ENCODE results near the gene ATG16L2. TPM values are rescaled to one million over a fixed set of nuclear protein-coding genes. Genes with fewer than 3 reads are reported as not detected.
A peak's percentile ranks its signal among the peaks of the same experiment; 100 is the strongest.

Gene ATG16L2
- total and polyA plus RNA-seq, 9 of the 15 experiments (the other 6 are each of a cell fraction or from before 2014, with no cell fraction given), result 0.18 to 11.2 (median 6.2) TPM

DNA sequence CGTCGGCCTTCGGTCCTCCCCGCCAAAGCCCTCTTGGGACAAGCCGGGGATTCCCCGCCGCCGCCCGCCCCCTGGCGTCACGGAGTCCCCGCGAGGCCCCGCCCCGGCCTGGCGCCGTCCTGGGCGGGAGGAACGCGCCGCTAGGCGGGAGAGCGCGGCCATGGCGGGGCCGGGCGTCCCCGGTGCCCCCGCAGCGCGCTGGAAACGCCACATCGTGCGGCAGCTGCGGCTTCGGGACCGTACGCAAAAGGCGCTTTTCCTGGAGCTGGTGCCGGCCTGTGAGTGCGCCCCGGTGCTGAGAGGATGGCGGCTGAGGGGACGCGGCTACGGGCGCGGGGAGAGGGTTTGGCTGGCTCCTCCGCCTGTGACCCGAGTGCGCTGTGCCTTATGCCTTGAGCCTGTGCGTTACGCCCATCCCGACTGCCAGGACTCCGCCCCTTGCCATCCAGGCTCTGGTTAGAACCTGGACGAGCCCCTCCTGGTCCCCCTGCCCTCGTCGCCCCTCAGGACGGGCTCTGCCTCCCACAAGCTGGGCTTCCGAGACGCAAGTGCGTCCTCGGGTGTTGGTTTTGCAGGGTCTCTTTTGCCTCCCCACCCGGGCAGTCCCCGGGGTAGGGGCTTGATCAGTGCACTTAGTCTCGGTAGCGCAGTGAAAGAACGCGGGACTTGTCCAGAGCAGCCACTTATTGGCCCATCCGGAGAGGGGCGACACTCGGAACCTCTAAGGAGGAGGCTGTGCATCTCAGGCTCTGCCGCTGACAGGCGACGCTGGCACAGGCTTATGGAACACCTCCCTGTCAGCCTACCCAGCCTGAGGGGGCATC lies at the start of gene ATG16L2 (continued):
- TF ChIP-seq, protein P1, sequence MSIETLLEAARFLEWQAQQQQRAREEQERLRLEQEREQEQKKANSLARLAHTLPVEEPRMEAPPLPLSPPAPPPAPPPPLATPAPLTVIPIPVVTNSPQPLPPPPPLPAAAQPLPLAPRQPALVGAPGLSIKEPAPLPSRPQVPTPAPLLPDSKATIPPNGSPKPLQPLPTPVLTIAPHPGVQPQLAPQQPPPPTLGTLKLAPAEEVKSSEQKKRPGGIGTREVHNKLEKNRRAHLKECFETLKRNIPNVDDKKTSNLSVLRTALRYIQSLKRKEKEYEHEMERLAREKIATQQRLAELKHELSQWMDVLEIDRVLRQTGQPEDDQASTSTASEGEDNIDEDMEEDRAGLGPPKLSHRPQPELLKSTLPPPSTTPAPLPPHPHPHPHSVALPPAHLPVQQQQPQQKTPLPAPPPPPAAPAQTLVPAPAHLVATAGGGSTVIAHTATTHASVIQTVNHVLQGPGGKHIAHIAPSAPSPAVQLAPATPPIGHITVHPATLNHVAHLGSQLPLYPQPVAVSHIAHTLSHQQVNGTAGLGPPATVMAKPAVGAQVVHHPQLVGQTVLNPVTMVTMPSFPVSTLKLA (conservative IDR thresholded peaks at IDR 0.05), result no peak; a peak in 2 of 4 replicates
- TF ChIP-seq CTBP1 (IDR thresholded peaks at IDR 0.05; ENCODE audit: borderline replicate concordance) (peak; percentile 71), SPI1 (IDR thresholded peaks at IDR 0.05; ENCODE audit: borderline replicate concordance, low read depth, low read length) (no peak), RBM25 (IDR thresholded peaks at IDR 0.05; ENCODE audit: low read depth, low read length, severe bottlenecking) (no peak), NR2C2 (CRISPR knock-in tag; IDR thresholded peaks at IDR 0.05) (no peak), NR2C2 (tag; IDR thresholded peaks at IDR 0.05) (peak; percentile 58), IRF2 (CRISPR knock-in tag; IDR thresholded peaks at IDR 0.05) (no peak), RBM17 (IDR thresholded peaks at IDR 0.05; ENCODE audit: borderline replicate concordance, low read depth, low read length) (no peak), ZNF584 (CRISPR knock-in tag; IDR thresholded peaks at IDR 0.05; ENCODE audit: low read depth) (no peak), SLC30A9 (CRISPR knock-in tag; IDR thresholded peaks at IDR 0.05) (no peak), RCOR1 (IDR thresholded peaks at IDR 0.05; ENCODE audit: borderline replicate concordance in 1 of 2, low read depth in 2 of 2, low read length in 2 of 2) (no peak; a peak in 1 of 4 replicates), TOE1 (IDR thresholded peaks at IDR 0.05; ENCODE audit: borderline replicate concordance) (peak; percentile 3; the same call in 1 of the 2 replicates), TOE1 (CRISPR knock-in tag; IDR thresholded peaks at IDR 0.05; ENCODE audit: borderline replicate concordance, low read depth) (no peak), ZNF280A (IDR thresholded peaks at IDR 0.05; ENCODE audit: low read depth, partially characterized antibody) (no peak)
- TF ChIP-seq, protein P2, sequence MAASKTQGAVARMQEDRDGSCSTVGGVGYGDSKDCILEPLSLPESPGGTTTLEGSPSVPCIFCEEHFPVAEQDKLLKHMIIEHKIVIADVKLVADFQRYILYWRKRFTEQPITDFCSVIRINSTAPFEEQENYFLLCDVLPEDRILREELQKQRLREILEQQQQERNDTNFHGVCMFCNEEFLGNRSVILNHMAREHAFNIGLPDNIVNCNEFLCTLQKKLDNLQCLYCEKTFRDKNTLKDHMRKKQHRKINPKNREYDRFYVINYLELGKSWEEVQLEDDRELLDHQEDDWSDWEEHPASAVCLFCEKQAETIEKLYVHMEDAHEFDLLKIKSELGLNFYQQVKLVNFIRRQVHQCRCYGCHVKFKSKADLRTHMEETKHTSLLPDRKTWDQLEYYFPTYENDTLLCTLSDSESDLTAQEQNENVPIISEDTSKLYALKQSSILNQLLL (CRISPR knock-in tag; IDR thresholded peaks at IDR 0.05; ENCODE audit: borderline replicate concordance), result no peak
- TF ChIP-seq, protein P3, sequence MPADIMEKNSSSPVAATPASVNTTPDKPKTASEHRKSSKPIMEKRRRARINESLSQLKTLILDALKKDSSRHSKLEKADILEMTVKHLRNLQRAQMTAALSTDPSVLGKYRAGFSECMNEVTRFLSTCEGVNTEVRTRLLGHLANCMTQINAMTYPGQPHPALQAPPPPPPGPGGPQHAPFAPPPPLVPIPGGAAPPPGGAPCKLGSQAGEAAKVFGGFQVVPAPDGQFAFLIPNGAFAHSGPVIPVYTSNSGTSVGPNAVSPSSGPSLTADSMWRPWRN (IDR thresholded peaks at IDR 0.05; ENCODE audit: low read depth), result no peak
- TF ChIP-seq, protein P4, sequence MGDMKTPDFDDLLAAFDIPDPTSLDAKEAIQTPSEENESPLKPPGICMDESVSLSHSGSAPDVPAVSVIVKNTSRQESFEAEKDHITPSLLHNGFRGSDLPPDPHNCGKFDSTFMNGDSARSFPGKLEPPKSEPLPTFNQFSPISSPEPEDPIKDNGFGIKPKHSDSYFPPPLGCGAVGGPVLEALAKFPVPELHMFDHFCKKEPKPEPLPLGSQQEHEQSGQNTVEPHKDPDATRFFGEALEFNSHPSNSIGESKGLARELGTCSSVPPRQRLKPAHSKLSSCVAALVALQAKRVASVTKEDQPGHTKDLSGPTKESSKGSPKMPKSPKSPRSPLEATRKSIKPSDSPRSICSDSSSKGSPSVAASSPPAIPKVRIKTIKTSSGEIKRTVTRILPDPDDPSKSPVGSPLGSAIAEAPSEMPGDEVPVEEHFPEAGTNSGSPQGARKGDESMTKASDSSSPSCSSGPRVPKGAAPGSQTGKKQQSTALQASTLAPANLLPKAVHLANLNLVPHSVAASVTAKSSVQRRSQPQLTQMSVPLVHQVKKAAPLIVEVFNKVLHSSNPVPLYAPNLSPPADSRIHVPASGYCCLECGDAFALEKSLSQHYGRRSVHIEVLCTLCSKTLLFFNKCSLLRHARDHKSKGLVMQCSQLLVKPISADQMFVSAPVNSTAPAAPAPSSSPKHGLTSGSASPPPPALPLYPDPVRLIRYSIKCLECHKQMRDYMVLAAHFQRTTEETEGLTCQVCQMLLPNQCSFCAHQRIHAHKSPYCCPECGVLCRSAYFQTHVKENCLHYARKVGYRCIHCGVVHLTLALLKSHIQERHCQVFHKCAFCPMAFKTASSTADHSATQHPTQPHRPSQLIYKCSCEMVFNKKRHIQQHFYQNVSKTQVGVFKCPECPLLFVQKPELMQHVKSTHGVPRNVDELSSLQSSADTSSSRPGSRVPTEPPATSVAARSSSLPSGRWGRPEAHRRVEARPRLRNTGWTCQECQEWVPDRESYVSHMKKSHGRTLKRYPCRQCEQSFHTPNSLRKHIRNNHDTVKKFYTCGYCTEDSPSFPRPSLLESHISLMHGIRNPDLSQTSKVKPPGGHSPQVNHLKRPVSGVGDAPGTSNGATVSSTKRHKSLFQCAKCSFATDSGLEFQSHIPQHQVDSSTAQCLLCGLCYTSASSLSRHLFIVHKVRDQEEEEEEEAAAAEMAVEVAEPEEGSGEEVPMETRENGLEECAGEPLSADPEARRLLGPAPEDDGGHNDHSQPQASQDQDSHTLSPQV (IDR thresholded peaks at IDR 0.05), result 0 out of 2 replicates have a peak, but pooled peaks have one; percentile 3

Data from K562 (cell line).